ENCODE data around the gene TRAIP. TPM values are rescaled to one million over a fixed set of nuclear protein-coding genes. Genes with fewer than 3 reads are reported as not detected.
"Not testable (repeated sequence)": the region's sequence is repeated elsewhere in the genome, so short reads cannot be mapped to it uniquely, and the experiment has no call there.

The TRAIP gene
- polyA plus RNA-seq, 1 donor from 2014 or later = 7.6 TPM

DNA sequence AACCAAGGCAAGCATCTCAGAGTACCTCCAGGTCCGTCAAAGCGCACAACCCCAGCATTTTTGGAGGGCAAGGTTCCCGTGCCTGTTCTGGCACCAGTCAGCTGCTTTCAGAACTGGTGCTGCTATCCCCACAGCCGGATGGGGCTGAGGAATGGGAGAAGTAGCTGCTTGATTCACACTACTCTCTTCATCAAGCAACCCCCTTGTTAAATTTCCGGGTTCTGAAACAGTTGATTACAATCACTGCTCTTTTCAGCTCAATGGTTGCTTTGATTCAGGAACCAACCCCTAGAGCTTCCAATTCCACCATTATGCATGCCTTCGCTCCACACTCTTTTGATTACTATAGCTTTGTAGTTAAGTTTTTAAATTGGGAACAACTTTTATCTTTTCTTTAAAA, 30.3 kb downstream of the TRAIP start:
- Histone ChIP-seq H3K4me3 (ENCODE audit: low read length) (no peak overlapping the region), H3K27ac (ENCODE audit: low read length) (no peak overlapping the region), H3F3A (ENCODE audit: insufficient read depth, low read length, poor library complexity, severe bottlenecking) (no peaks in the 10 kb centered on the region), H3K4me2 (ENCODE audit: low read length) (no peak overlapping the region), H3K79me2 (replicated peaks; ENCODE audit: insufficient read depth, low read length) (no peaks in the 10 kb centered on the region), H3K36me3 (ENCODE audit: insufficient read depth, low read length) (no peaks in the 10 kb centered on the region), H3K27me3 (ENCODE audit: insufficient read depth, low read depth, low read length) (no peaks in the 10 kb centered on the region), H3K9me3 (ENCODE audit: low read length) (no peaks in the 10 kb centered on the region), H3K9ac (ENCODE audit: low read length) (no peak overlapping the region), H4K20me1 (ENCODE audit: insufficient read depth) (no peaks in the 10 kb centered on the region), H3K9me2 (ENCODE audit: insufficient read depth, low read length) (no peaks in the 10 kb centered on the region), H2AFZ (ENCODE audit: low read depth, low read length) (no peak overlapping the region)
- no peak for TF ChIP-seq RAD21 (conservative IDR thresholded peaks at IDR 0.05)
- no peak for TF ChIP-seq EP300 (conservative IDR thresholded peaks at IDR 0.05; ENCODE audit: poor library complexity, severe bottlenecking)
- TF ChIP-seq EZH2 (IDR thresholded peaks at IDR 0.05; ENCODE audit: borderline replicate concordance, insufficient read depth, low read length, poor library complexity, severe bottlenecking) = no peak
- TF ChIP-seq TAF1 (IDR thresholded peaks at IDR 0.05; ENCODE audit: low read depth) = no peak
- no peak for TF ChIP-seq POLR2AphosphoS5 (IDR thresholded peaks at IDR 0.05)
- TF ChIP-seq SMC3 (conservative IDR thresholded peaks at IDR 0.05; ENCODE audit: poor library complexity) = no peak

- not testable (repeated sequence) for H3K9ac ChIP-seq (ENCODE audit: low read length); H3F3A ChIP-seq (ENCODE audit: insufficient read depth, low read length, poor library complexity, severe bottlenecking); H3K36me3 ChIP-seq (ENCODE audit: insufficient read depth, low read length); H3K79me2 ChIP-seq (replicated peaks; ENCODE audit: insufficient read depth, low read length); H4K20me1 ChIP-seq (ENCODE audit: insufficient read depth); H2AFZ ChIP-seq (ENCODE audit: low read depth, low read length); H3K9me2 ChIP-seq (ENCODE audit: insufficient read depth, low read length); H3K27me3 ChIP-seq (ENCODE audit: insufficient read depth, low read depth, low read length); H3K4me3 ChIP-seq (ENCODE audit: low read length); H3K27ac ChIP-seq (ENCODE audit: low read length); H3K9me3 ChIP-seq (ENCODE audit: low read length); H3K4me2 ChIP-seq (ENCODE audit: low read length)
Observed at GRCh38 chr3:49823131-49823530, 33.2 kb downstream of the TRAIP start.

DNA sequence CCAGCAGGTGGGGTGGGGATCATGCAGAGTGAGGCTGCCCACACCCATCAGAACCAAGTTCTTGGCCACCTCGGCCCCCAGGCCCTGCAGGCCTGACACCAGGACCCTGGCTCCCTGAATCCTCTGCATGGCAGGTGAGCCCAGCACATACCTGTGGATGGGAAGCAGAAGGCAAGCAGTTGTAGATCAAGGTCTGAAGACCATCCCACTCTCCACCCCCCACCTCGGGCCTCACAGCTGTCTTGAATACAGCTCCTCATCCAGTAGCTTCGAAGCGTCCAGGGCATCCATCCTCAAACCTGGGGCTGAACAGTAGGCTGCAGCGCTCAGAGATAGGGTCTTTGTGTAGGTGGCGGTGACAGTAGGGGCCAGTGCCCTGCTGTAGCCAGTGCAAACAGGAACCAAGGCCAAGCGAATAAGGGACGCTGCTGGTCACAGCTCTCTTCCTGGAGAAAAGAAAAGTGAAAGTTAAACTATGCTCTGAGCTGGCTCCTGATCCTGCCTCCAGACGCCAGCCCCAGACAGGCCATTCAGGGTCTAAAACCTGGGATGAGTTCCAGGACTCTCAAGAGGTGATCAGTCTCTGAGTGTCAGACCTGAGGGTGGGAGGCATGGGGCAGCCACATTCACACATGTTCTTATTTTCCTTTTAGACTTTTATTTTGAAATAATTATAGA, 42.7 kb downstream of the TRAIP start, which contains the start of gene UBA7:
Gene UBA7 (minus strand): TSS at position 457 of the 678 bp plus-strand sequence. CDS start 166 bp downstream, at position 291.
- H3K27ac ChIP-seq (ENCODE audit: low read length) = no peak within 1 kb of the TSS

More for the DNA sequence above, 42.7 kb downstream of the TRAIP start, which contains the start of gene UBA7:
- TF ChIP-seq RAD21 (conservative IDR thresholded peaks at IDR 0.05) (no peak), EP300 (conservative IDR thresholded peaks at IDR 0.05; ENCODE audit: poor library complexity, severe bottlenecking) (no peak), TAF1 (IDR thresholded peaks at IDR 0.05; ENCODE audit: low read depth) (no peak), EZH2 (IDR thresholded peaks at IDR 0.05; ENCODE audit: borderline replicate concordance, insufficient read depth, low read length, poor library complexity, severe bottlenecking) (no peak), SMC3 (conservative IDR thresholded peaks at IDR 0.05; ENCODE audit: poor library complexity) (no peak), POLR2AphosphoS5 (IDR thresholded peaks at IDR 0.05) (no peak)
- TF ChIP-seq, protein P1, sequence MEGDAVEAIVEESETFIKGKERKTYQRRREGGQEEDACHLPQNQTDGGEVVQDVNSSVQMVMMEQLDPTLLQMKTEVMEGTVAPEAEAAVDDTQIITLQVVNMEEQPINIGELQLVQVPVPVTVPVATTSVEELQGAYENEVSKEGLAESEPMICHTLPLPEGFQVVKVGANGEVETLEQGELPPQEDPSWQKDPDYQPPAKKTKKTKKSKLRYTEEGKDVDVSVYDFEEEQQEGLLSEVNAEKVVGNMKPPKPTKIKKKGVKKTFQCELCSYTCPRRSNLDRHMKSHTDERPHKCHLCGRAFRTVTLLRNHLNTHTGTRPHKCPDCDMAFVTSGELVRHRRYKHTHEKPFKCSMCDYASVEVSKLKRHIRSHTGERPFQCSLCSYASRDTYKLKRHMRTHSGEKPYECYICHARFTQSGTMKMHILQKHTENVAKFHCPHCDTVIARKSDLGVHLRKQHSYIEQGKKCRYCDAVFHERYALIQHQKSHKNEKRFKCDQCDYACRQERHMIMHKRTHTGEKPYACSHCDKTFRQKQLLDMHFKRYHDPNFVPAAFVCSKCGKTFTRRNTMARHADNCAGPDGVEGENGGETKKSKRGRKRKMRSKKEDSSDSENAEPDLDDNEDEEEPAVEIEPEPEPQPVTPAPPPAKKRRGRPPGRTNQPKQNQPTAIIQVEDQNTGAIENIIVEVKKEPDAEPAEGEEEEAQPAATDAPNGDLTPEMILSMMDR (IDR thresholded peaks at IDR 0.05; ENCODE audit: poor library complexity, severe bottlenecking) = no peak
- Histone ChIP-seq H3F3A (ENCODE audit: insufficient read depth, low read length, poor library complexity, severe bottlenecking) (no peaks in the 10 kb centered on the region), H2AFZ (ENCODE audit: low read depth, low read length) (no peak within 1 kb of the TSS), H3K27me3 (ENCODE audit: insufficient read depth, low read depth, low read length) (no peaks in the 10 kb centered on the region), H3K9me3 (ENCODE audit: low read length) (no peaks in the 10 kb centered on the region), H3K79me2 (replicated peaks; ENCODE audit: insufficient read depth, low read length) (no peaks in the 10 kb centered on the region), H4K20me1 (ENCODE audit: insufficient read depth) (no peaks in the 10 kb centered on the region), H3K9ac (ENCODE audit: low read length) (no peak within 1 kb of the TSS), H3K36me3 (ENCODE audit: insufficient read depth, low read length) (no peaks in the 10 kb centered on the region), H3K4me2 (ENCODE audit: low read length) (no peak within 1 kb of the TSS), H3K9me2 (ENCODE audit: insufficient read depth, low read length) (no peaks in the 10 kb centered on the region), H3K4me3 (ENCODE audit: low read length) (no peak within 1 kb of the TSS)
